KMS-11 (cell line): Measurements from ENCODE around the gene PMFBP1.

Experiments used
- H2AFZ ChIP-seq: fragments of 200-600 bp; sonication (generic); 2 replicates; pipeline ENCODE4 v1.6.1; 2016; ENCODE audit warnings: antibody characterized with exemption, mixed run types, low read depth
- H3K27ac ChIP-seq: fragments of 200-600 bp; sonication (generic); 2 replicates; pipeline ENCODE4 v1.6.1; 2016; ENCODE audit warnings: mild to moderate bottlenecking, mixed run types
- H3K27me3 ChIP-seq: fragments of 200-600 bp; sonication (generic); 2 replicates; pipeline ENCODE4 v1.6.1; 2017; ENCODE audit warnings: mild to moderate bottlenecking, low read depth, mixed run types, moderate library complexity; ENCODE audit not compliant: insufficient read depth
- H3K36me3 ChIP-seq: fragments of 200-600 bp; sonication (generic); 2 replicates; pipeline ENCODE4 v1.6.1; 2017; ENCODE audit warnings: mild to moderate bottlenecking, mixed run types; ENCODE audit not compliant: insufficient read depth
- H3K4me1 ChIP-seq: fragments of 200-600 bp; sonication (generic); 2 replicates; pipeline ENCODE4 v1.6.1; 2016; ENCODE audit warnings: mild to moderate bottlenecking, low read depth, mixed run types; ENCODE audit not compliant: poor library complexity, severe bottlenecking
- H3K4me2 ChIP-seq: fragments of 200-600 bp; sonication (generic); 2 replicates; pipeline ENCODE4 v1.7.0; 2016; ENCODE audit warnings: mild to moderate bottlenecking, mixed run types
- H3K4me3 ChIP-seq: fragments of 200-600 bp; sonication (generic); IDR thresholded peaks from 2 replicates; pipeline ENCODE4 v1.6.1; 2017; ENCODE audit warnings: low read depth, low read length, mixed read lengths; ENCODE audit not compliant: insufficient read depth
- H3K79me2 ChIP-seq: fragments of 200-600 bp; sonication (generic); 2 replicates; pipeline ENCODE4 v1.6.1; 2016; ENCODE audit warnings: low read depth, mixed run types; ENCODE audit not compliant: insufficient read depth
- H3K9ac ChIP-seq: fragments of 200-600 bp; sonication (generic); 2 replicates; pipeline ENCODE4 v1.6.1; 2016; ENCODE audit warnings: mild to moderate bottlenecking, mixed run types
- H4K20me1 ChIP-seq: fragments of 200-600 bp; sonication (generic); 2 replicates; pipeline ENCODE4 v1.6.1; 2016; ENCODE audit warnings: mild to moderate bottlenecking, mixed run types; ENCODE audit not compliant: insufficient read depth
- TF ChIP-seq, protein P1 (sequence below): fragments of 200-600 bp; sonication (generic); conservative IDR thresholded peaks from 2 replicates; pipeline ENCODE4 v1.6.1; 2017; ENCODE audit warnings: low read depth, mild to moderate bottlenecking, antibody characterized with exemption, low read length, moderate library complexity, mixed read lengths

PMFBP1 gene

DNA sequence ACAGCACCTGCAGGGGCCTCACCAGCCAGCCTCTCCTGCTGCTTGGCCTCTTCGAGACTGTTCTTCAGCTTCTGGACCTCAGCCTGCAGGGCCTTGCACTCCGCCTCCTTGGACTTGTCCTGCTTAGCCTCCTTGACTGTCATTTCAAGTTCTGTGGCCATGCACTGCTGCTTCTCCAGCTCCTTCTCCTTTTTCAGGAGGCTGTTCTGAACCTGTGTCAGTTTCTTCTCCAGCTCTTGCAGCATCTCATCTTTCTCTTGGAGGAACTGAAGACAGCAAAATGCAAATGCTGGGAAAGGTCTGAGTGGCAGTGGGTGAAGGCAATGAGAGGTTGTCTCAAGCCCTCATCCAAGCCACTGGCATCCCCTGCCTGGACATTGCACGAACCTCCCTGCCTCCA is 39.2 kb downstream of the PMFBP1 start:
- Histone ChIP-seq H3K4me2 (no peak overlapping the region), H2AFZ (no peak overlapping the region), H3K9ac (no peak overlapping the region), H3K27me3 (no peaks in the 10 kb centered on the region), H4K20me1 (no peaks in the 10 kb centered on the region), H3K4me1 (no peaks in the 10 kb centered on the region), H3K36me3 (no peaks in the 10 kb centered on the region), H3K27ac (no peak overlapping the region), H3K4me3 (no peak overlapping the region), H3K79me2 (no peaks in the 10 kb centered on the region)
- TF ChIP-seq, protein P1, sequence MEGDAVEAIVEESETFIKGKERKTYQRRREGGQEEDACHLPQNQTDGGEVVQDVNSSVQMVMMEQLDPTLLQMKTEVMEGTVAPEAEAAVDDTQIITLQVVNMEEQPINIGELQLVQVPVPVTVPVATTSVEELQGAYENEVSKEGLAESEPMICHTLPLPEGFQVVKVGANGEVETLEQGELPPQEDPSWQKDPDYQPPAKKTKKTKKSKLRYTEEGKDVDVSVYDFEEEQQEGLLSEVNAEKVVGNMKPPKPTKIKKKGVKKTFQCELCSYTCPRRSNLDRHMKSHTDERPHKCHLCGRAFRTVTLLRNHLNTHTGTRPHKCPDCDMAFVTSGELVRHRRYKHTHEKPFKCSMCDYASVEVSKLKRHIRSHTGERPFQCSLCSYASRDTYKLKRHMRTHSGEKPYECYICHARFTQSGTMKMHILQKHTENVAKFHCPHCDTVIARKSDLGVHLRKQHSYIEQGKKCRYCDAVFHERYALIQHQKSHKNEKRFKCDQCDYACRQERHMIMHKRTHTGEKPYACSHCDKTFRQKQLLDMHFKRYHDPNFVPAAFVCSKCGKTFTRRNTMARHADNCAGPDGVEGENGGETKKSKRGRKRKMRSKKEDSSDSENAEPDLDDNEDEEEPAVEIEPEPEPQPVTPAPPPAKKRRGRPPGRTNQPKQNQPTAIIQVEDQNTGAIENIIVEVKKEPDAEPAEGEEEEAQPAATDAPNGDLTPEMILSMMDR = no peak

- H2AFZ ChIP-seq = no peak overlapping the region
- H3K27me3 ChIP-seq = no peaks in the 10 kb centered on the region
- H4K20me1 ChIP-seq = no peaks in the 10 kb centered on the region
- H3K4me1 ChIP-seq = no peaks in the 10 kb centered on the region
- no peak overlapping the region for H3K4me3 ChIP-seq
- TF ChIP-seq, protein P1 = no peak
- no peaks in the 10 kb centered on the region for H3K79me2 ChIP-seq
- no peak overlapping the region for H3K4me2 ChIP-seq
- H3K36me3 ChIP-seq = no peaks in the 10 kb centered on the region
- H3K27ac ChIP-seq = no peak overlapping the region
- H3K9ac ChIP-seq = no peak overlapping the region
These were observed 40.9 kb downstream of the PMFBP1 start for GRCh38 chr16:72131036-72131435.

DNA sequence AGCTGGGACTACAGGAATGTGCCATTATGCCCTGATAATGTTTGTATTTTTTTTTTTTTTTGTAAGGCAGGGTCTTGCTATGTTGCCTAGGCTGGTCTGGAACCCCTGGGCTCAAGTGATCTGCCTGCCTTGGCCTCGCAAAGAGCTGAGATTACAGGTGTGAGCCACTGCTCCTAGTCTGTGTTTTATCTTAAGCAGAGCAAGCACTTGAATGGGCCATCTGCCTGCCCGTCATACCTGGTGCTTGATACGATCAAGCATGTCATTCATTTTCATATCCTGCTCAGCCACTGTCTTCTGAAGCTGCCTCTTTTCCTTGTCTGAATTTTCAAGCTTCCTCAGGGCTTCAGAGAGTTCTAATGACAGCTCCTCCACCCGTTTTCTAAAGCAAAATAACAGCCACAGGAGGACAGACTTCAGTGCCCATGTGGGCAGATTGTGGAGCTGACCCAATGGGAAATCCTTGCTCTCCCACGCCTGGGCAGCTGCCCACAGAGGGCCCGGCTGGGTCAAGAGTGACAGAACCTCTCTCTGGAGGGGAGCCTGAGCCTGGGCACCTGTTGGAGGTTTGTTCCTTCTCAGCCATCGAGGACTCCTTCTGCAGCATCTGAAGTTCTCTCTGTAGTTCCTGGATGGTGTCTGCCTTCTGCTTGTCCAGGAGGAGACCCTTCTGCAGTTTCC is 41.8 kb downstream of the PMFBP1 start:
- no peaks in the 10 kb centered on the region for H3K27me3 ChIP-seq
- H3K4me3 ChIP-seq = no peak overlapping the region
- TF ChIP-seq, protein P1 = no peak
- no peaks in the 10 kb centered on the region for H3K36me3 ChIP-seq
- H3K4me1 ChIP-seq = peaks cover under 1% of the 10 kb centered on the region
- H3K9ac ChIP-seq = no peak overlapping the region
- no peak overlapping the region for H3K4me2 ChIP-seq
- H4K20me1 ChIP-seq = no peaks in the 10 kb centered on the region
- no peaks in the 10 kb centered on the region for H3K79me2 ChIP-seq
- no peak overlapping the region for H3K27ac ChIP-seq
- no peak overlapping the region for H2AFZ ChIP-seq

DNA sequence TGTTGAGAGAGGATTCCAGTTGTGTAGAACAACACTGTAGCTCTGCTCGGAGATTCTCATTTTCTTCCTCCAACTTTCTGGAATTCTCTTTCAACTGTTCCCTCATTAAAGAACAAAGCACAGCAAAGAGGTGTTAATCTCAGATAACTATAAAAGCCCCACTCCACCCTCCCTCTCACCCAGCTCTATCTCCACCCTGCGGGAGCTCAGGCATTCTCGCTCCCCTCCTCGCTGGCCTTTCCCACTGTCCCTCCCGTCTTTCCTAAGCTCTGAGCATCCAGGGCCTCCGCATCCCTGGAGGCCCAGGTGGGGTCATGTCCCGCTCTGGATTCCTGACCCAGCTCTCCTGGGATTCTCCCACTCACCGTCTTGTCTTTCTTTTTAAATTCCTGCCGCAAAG is 43.3 kb downstream of the PMFBP1 start:
- no peak overlapping the region for H2AFZ ChIP-seq
- no peak overlapping the region for H3K4me2 ChIP-seq
- TF ChIP-seq, protein P1 = no peak
- no peaks in the 10 kb centered on the region for H3K79me2 ChIP-seq
- no peak overlapping the region for H3K9ac ChIP-seq
- H3K4me3 ChIP-seq = no peak overlapping the region
- no peaks in the 10 kb centered on the region for H4K20me1 ChIP-seq
- no peaks in the 10 kb centered on the region for H3K36me3 ChIP-seq
- no peaks in the 10 kb centered on the region for H3K27me3 ChIP-seq
- peaks cover 8% of the 10 kb centered on the region for H3K4me1 ChIP-seq
- H3K27ac ChIP-seq = no peak overlapping the region
